Fibroblast of lung (primary cell): Measurements from ENCODE around the gene DPH6. TPM values are rescaled to one million over a fixed set of nuclear protein-coding genes. Genes with fewer than 3 reads are reported as not detected.

Experiments used
- DNase-seq, 2 donors: peaks; one replicate each; pipeline versions ENCODE4 v3.0.0 to v3.0.0-alpha.2; 2010; ENCODE audit warnings: low read depth in 2 of 2
- H2AFZ ChIP-seq: 2 replicates; pipeline ENCODE4 v1.5.1; 2012; ENCODE audit warnings: low read length, control low read depth, inconsistent platforms
- H3K27ac ChIP-seq: 2 replicates; pipeline ENCODE4 v1.5.1; 2011; ENCODE audit warnings: low read length, control low read depth; ENCODE audit not compliant: insufficient read depth
- H3K27me3 ChIP-seq: 2 replicates; pipeline ENCODE4 v1.5.1; 2011; ENCODE audit warnings: mild to moderate bottlenecking, low read length; ENCODE audit not compliant: control insufficient read depth, insufficient read depth
- H3K36me3 ChIP-seq: 2 replicates; pipeline ENCODE4 v1.5.1; 2011; ENCODE audit warnings: low read length; ENCODE audit not compliant: control insufficient read depth, insufficient read depth
- H3K4me1 ChIP-seq: 2 replicates; pipeline ENCODE4 v1.5.1; 2011; ENCODE audit warnings: low read length; ENCODE audit not compliant: control insufficient read depth, insufficient read depth; ENCODE audit errors: extremely low read depth
- H3K4me2 ChIP-seq: 2 replicates; pipeline ENCODE4 v1.5.1; 2011; ENCODE audit warnings: low read length, control low read depth; ENCODE audit not compliant: insufficient read depth; ENCODE audit errors: extremely low read depth
- H3K4me3 ChIP-seq, 4 experiments: fragments of 200-600 bp in 1 of 4; sonication (generic) in 1 of 4; replicated peaks in 1 of 4; 2 replicates each; pipeline ENCODE4 v1.5.1; 2011 to 2016; ENCODE audit warnings: low read length in 4 of 4, low read depth in 3 of 4, mild to moderate bottlenecking in 3 of 4, control low read depth in 2 of 4, inconsistent platforms in 1 of 4, mixed read lengths in 1 of 4; ENCODE audit not compliant: insufficient read depth in 1 of 4; ENCODE audit errors: control extremely low read depth in 1 of 4
- H3K79me2 ChIP-seq: 2 replicates; pipeline ENCODE4 v1.5.1; 2012; ENCODE audit warnings: mild to moderate bottlenecking, low read length, inconsistent platforms; ENCODE audit not compliant: control insufficient read depth, insufficient read depth
- H3K9ac ChIP-seq: 2 replicates; pipeline ENCODE4 v1.5.1; 2011; ENCODE audit warnings: mild to moderate bottlenecking, low read length, control low read depth; ENCODE audit not compliant: insufficient read depth
- H3K9me3 ChIP-seq: 2 replicates; pipeline ENCODE4 v1.5.1; 2012; ENCODE audit warnings: low read depth, low read length; ENCODE audit not compliant: control insufficient read depth, insufficient read depth
- H4K20me1 ChIP-seq: 2 replicates; pipeline ENCODE4 v1.5.1; 2011; ENCODE audit warnings: low read length; ENCODE audit not compliant: control insufficient read depth, insufficient read depth; ENCODE audit errors: extremely low read depth
- EZH2 ChIP-seq: IDR thresholded peaks from 2 replicates; pipeline ENCODE4 v1.5.1; 2012; ENCODE audit warnings: low read length, control low read depth, mild to moderate bottlenecking; ENCODE audit errors: missing control alignments
- polyA plus RNA-seq, 2 donors: library from polyadenylated mRNA; depleted of rRNA in 1 of 2; stranded (reverse) in 1 of 2; unstranded in 1 of 2; fragments of >200 nt; gene quantifications; 2 replicates each; pipeline ENCODE4 v1.2.1, GENCODE V29; 2011 to 2012; ENCODE audit warnings: missing spikeins in 1 of 2
- total RNA-seq: library from RNA; depleted of rRNA; stranded (reverse); fragments of >200 nt; gene quantifications from 2 replicates; pipeline ENCODE4 v1.2.1, GENCODE V29; 2014
- TF ChIP-seq, protein P1 (sequence below), 2 donors: IDR thresholded peaks in 1 of 2; conservative IDR thresholded peaks in 1 of 2; 1 replicate in 1 of 2; 2 replicates in 1 of 2; pipeline ENCODE4 v1.5.1; 2011 to 2012; ENCODE audit warnings: low read length in 2 of 2, control low read depth in 1 of 2, inconsistent platforms in 1 of 2, low read depth in 1 of 2, mild to moderate bottlenecking in 1 of 2

The DPH6 gene
- total and polyA plus RNA-seq, 2 donors (not counting 1 experiment from before 2014, with no cell fraction given) = 9.7 to 13.5 TPM

DNA sequence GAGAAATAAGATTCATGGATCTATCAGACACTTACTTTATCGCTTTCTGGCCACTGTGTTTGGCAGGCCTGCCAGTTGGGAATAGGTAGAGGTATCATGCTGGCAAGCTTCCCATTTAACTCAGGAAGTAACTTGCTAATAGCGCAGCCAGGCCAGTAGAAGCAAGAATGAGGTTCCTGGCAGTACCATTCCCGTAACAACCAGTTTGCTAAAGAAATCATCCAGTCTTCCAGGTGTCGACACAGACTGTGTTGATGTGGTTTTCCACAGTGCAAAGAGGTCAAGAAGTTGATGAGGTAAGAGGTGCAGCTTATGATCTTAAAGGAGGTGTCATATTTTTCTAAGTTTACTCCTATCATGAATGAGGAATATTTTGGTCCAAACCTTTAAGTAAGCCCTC lies 46.2 kb downstream of the DPH6 start:
- no peak overlapping the region for H3K27ac ChIP-seq
- H3K27me3 ChIP-seq = no peaks in the 10 kb centered on the region
- no peaks in the 10 kb centered on the region for H4K20me1 ChIP-seq
- no peak for TF ChIP-seq EZH2
- TF ChIP-seq, protein P1, sequence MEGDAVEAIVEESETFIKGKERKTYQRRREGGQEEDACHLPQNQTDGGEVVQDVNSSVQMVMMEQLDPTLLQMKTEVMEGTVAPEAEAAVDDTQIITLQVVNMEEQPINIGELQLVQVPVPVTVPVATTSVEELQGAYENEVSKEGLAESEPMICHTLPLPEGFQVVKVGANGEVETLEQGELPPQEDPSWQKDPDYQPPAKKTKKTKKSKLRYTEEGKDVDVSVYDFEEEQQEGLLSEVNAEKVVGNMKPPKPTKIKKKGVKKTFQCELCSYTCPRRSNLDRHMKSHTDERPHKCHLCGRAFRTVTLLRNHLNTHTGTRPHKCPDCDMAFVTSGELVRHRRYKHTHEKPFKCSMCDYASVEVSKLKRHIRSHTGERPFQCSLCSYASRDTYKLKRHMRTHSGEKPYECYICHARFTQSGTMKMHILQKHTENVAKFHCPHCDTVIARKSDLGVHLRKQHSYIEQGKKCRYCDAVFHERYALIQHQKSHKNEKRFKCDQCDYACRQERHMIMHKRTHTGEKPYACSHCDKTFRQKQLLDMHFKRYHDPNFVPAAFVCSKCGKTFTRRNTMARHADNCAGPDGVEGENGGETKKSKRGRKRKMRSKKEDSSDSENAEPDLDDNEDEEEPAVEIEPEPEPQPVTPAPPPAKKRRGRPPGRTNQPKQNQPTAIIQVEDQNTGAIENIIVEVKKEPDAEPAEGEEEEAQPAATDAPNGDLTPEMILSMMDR (conservative IDR thresholded peaks at IDR 0.05 in 1 of 2, IDR thresholded peaks at IDR 0.05 in 1 of 2; ENCODE audit: low read depth in 1 of 2, low read length in 2 of 2) = no peak
- no peak overlapping the region for H3K4me2 ChIP-seq
- H3K9ac ChIP-seq = no peak overlapping the region
- H3K9me3 ChIP-seq = no peaks in the 10 kb centered on the region
- no peak overlapping the region for H3K4me3 ChIP-seq
- H3K79me2 ChIP-seq = no peaks in the 10 kb centered on the region
- no peak for DNase-seq
- no peak overlapping the region for H2AFZ ChIP-seq
- no peaks in the 10 kb centered on the region for H3K4me1 ChIP-seq
- H3K36me3 ChIP-seq = no peaks in the 10 kb centered on the region

DNA sequence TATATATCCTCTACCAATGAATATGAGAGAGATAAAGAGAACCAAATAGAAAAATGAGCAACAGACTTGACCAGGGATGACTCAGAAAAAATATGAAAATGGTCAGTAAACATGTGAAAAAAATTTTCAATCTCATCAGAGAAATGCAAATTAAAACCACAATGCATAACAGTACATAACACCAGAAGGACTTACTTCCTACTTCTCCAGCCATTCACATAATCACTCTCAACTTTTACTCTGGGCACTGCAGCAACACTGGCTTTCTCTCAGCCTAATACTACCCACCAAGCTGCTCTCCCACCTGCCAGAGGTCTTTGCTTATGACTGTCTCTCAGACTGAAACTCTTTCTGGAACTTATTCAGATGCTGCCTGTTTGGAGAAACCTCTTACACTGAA lies 49.4 kb downstream of the DPH6 start:
- DNase-seq = no peak
- Histone ChIP-seq H2AFZ (no peak overlapping the region), H3K4me3 (no peak overlapping the region), H3K27me3 (no peaks in the 10 kb centered on the region), H3K4me1 (no peaks in the 10 kb centered on the region), H3K9ac (no peak overlapping the region), H3K9me3 (no peaks in the 10 kb centered on the region), H3K36me3 (no peaks in the 10 kb centered on the region), H3K27ac (no peak overlapping the region), H4K20me1 (no peaks in the 10 kb centered on the region), H3K4me2 (no peak overlapping the region), H3K79me2 (no peaks in the 10 kb centered on the region)
- TF ChIP-seq, protein P1 (conservative IDR thresholded peaks at IDR 0.05 in 1 of 2, IDR thresholded peaks at IDR 0.05 in 1 of 2; ENCODE audit: low read depth in 1 of 2, low read length in 2 of 2) = no peak
- no peak for TF ChIP-seq EZH2

DNA sequence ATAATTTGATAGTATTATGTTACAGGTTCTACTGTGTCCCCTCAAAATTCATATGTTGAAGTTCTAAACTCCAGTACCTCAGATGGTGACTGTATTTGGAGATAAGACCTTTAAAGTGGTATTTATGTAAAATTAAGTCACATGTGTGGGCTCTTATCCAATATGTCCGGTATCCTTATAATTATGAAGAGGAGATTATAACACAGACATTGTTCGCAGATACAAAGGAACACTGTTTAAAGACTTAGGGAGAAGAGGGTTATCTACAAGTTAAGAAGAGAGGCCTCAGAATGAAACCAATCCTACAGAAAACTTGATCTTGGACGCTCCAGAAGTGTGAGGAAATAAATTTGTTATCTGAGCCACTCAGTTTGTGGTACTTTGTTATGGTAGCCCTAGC lies 50.9 kb downstream of the DPH6 start:
- H3K9ac ChIP-seq = no peak overlapping the region

More for the DNA sequence above, 50.9 kb downstream of the DPH6 start:
- Histone ChIP-seq H3K36me3 (no peaks in the 10 kb centered on the region), H3K79me2 (no peaks in the 10 kb centered on the region), H3K9me3 (no peaks in the 10 kb centered on the region), H3K27ac (no peak overlapping the region), H4K20me1 (no peaks in the 10 kb centered on the region), H3K4me1 (no peaks in the 10 kb centered on the region), H3K27me3 (no peaks in the 10 kb centered on the region), H3K4me2 (no peak overlapping the region), H3K4me3 (no peak overlapping the region), H2AFZ (peak overlapping the region; percentile 3)
- no peak for TF ChIP-seq EZH2
- TF ChIP-seq, protein P1 (conservative IDR thresholded peaks at IDR 0.05 in 1 of 2, IDR thresholded peaks at IDR 0.05 in 1 of 2; ENCODE audit: low read depth in 1 of 2, low read length in 2 of 2) = no peak
- DNase-seq = no peak
